HuH-7 (cell line): Measurements from ENCODE around the gene EEFSEC.

ENCODE experiments used
- DNase-seq: peaks from one replicate; pipeline ENCODE4 v3.0.0; 2011; ENCODE audit warnings: low spot score

The EEFSEC gene

GRCh38 chr3:128285967-128286321 is 132.7 kb downstream of the EEFSEC start:
- no peak for DNase-seq

- no peak for DNase-seq
Measured at GRCh38 chr3:128286691-128287090, 133.4 kb downstream of the EEFSEC start.

GRCh38 chr3:128287216-128287615 is 133.9 kb downstream of the EEFSEC start:
- no peak for DNase-seq

- no peak for DNase-seq
Measured at GRCh38 chr3:128289534-128289933, 136.3 kb downstream of the EEFSEC start.

- DNase-seq: no peak
Measured at GRCh38 chr3:128290484-128290883, 137.2 kb downstream of the EEFSEC start.

GRCh38 chr3:128293930-128294329 is 140.6 kb downstream of the EEFSEC start:
- DNase-seq: no peak

GRCh38 chr3:128294999-128295468 is 141.8 kb downstream of the EEFSEC start:
- no peak for DNase-seq

- no peak for DNase-seq
Measured at GRCh38 chr3:128296469-128297251, 143.4 kb downstream of the EEFSEC start.

- DNase-seq: no peak
Measured at GRCh38 chr3:128297401-128298138, 144.3 kb downstream of the EEFSEC start.

GRCh38 chr3:128301186-128302023 is 148.1 kb downstream of the EEFSEC start:
- no peak for DNase-seq

- no peak for DNase-seq
Measured at GRCh38 chr3:128306481-128306880, 153.2 kb downstream of the EEFSEC start.

GRCh38 chr3:128307029-128307633 is 153.8 kb downstream of the EEFSEC start:
- DNase-seq: peak; percentile 73

GRCh38 chr3:128307781-128308469 is 154.6 kb downstream of the EEFSEC start:
- no peak for DNase-seq

GRCh38 chr3:128309026-128309425 is 155.7 kb downstream of the EEFSEC start:
- DNase-seq: no peak

- no peak for DNase-seq
Measured at GRCh38 chr3:128310286-128311058, 157.2 kb downstream of the EEFSEC start.

- DNase-seq: no peak
Measured at GRCh38 chr3:128311441-128311844, 158.2 kb downstream of the EEFSEC start.

GRCh38 chr3:128312271-128312670 is 159.0 kb downstream of the EEFSEC start:
- no peak for DNase-seq

- DNase-seq: no peak
Measured at GRCh38 chr3:128313071-128313725, 159.9 kb downstream of the EEFSEC start.

- no peak for DNase-seq
Measured at GRCh38 chr3:128313935-128314334, 160.7 kb downstream of the EEFSEC start.

- DNase-seq: no peak
Measured at GRCh38 chr3:128315313-128315712, 162.0 kb downstream of the EEFSEC start.
